GM18951 (cell line): ENCODE results near the gene DCAF4L1.
A peak's percentile ranks its signal among the peaks of the same experiment; 100 is the strongest.

ENCODE experiments used
- POLR2A ChIP-seq: IDR thresholded peaks from 4 replicates; pipeline ENCODE4 v1.6.1; 2011; ENCODE audit warnings: mild to moderate bottlenecking; ENCODE audit not compliant: insufficient read length, insufficient read depth; ENCODE audit errors: extremely low read depth
- in situ Hi-C: fragments of 300-500 bp; cut with MboI; formaldehyde crosslinking; loops from one replicate; pipeline ENCODE4 v1.12.0; 2022; ENCODE audit warnings: low sequenced_read_pairs, mixed read lengths, inconsistent platforms; ENCODE audit not compliant: unreplicated experiment

Gene DCAF4L1, protein sequence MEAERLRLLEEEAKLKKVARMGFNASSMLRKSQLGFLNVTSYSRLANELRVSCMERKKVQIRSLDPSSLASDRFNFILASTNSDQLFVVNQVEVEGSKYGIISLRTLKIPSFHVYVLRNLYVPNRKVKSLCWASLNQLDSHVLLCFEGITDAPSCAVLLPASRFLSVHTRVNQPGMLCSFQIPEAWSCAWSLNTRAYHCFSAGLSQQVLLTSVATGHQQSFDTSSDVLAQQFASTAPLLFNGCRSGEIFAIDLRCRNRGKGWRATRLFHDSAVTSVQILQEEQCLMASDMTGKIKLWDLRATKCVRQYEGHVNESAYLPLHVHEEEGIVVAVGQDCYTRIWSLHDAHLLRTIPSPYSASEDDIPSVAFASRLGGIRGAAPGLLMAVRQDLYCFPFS

DNA sequence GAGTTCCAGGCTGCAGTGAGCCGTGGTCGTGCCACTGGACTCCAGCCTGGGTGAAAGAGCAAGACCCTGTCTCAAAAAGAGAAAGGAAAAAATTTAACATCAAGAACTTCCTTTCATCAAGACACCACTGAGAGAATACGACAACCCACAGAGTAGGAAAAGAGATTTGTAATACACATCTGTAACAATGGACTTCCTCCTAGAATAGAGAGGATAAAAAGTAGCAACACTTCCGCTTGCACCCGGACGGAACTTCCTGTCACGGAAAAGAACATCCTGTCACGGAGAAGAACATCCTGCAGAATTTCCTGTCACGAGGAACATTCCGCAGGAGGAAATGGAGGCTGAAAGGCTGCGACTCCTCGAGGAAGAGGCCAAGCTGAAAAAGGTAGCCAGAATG lies at the start of gene DCAF4L1:
Gene DCAF4L1, plus strand, starts transcription at position 301 of the 400 bp plus-strand sequence. Its CDS starts 37 bp downstream, at position 338.
- no peak for TF ChIP-seq POLR2A
- in situ Hi-C loops = no loop called here

DNA sequence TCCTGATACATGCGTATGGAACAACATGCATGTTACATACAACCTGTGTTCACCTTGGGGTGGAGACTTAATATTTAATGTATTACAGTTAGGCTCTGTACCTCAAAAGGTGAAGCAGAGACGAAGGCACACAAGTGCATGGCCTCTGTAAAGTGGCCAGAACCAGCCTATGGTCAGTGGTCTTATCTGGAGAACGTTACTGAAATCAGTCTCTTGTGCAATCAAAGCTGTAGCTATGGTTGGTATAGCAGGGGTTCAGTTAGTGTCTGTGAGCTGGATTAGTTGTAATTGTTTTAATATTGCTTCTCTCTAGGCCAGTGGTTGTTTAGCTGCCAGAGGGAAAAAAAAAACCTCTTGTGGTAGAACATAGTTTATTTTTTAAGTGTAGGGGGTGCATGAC lies 48.6 kb upstream of the DCAF4L1 start:
- no peak for TF ChIP-seq POLR2A
- in situ Hi-C loops = no loop called here

DNA sequence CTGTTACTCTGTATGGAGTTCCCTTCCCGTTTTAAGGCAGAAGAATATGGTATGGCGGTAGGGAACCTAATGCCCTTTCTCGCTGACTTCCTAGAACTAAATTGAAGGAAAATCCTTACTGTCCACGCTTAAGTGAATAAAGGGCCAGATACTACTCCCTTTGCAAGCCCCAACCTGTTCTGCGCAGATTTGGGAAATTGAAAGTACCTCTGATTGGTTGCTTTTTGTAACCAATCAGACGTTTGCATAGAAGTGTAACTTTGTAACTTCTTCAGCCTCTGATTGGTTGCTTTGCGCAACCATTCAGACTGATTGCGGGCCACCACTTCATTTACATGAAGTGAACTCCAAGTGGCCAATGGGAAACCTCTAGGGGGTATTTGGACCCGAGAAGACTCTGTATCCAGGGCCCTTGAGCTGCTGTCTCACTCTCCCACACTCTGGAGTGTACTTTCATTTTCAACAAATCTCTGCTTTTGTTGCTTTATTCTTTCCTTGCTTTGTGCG lies 47.5 kb upstream of the DCAF4L1 start:
- in situ Hi-C loops = no loop called here

DNA sequence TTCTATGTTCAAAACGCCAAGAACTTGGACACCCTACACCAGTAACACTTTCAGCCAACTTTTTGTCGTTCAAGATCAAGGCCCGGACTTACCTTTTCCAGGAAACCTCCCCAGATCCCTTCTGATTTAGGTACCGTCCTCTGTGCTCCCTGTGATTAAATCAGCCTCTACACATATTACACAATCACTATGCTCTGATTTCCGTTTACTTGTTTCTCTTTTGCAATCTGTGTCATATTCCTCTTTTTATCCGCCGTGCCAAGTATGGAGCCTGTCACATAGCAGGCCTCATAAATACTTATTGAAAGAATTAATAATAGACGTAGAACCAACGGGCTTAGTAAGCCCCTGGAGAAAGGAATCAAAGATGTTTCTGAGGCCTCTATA lies 47.0 kb upstream of the DCAF4L1 start:
- in situ Hi-C loops = no loop called here

More for the DNA sequence above, 47.5 kb upstream of the DCAF4L1 start:
- no peak for TF ChIP-seq POLR2A

DNA sequence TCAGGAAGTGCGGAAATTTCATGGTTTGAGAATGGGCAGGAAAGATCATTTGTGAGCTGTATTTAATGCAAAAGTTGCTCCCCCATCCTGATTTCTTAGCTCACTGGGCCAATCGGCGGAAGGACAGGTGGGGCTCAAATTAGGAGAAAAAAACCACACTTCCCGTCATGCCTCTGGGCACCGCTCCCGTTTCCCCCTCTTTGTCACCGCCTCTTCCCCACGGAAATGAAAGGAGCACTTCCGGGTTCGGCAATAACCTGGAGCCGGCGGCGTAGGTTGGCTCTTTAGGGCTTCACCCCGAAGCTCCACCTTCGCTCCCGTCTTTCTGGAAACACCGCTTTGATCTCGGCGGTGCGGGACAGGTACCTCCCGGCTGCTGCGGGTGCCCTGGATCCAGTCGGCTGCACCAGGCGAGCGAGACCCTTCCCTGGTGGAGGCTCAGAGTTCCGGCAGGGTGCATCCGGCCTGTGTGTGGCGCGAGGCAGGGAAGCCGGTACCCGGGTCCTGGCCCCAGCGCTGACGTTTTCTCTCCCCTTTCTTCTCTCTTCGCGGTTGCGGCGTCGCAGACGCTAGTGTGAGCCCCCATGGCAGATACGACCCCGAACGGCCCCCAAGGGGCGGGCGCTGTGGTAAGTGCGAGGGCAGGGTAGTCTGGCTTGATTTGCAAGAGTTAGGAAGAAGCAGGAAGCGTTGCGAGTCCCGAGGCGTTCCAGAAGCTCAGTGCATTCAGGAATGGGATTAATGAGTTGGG lies 46.5 kb upstream of the DCAF4L1 start, which contains the start of gene TMEM33:
Gene TMEM33, plus strand, starts transcription at position 529 of the 751 bp plus-strand sequence. Its CDS starts 56 bp downstream, at position 585.
- peak; percentile 86 for TF ChIP-seq POLR2A
- in situ Hi-C loops = no loop called here

More for the DNA sequence above, 47.0 kb upstream of the DCAF4L1 start:
- TF ChIP-seq POLR2A = no peak

DNA sequence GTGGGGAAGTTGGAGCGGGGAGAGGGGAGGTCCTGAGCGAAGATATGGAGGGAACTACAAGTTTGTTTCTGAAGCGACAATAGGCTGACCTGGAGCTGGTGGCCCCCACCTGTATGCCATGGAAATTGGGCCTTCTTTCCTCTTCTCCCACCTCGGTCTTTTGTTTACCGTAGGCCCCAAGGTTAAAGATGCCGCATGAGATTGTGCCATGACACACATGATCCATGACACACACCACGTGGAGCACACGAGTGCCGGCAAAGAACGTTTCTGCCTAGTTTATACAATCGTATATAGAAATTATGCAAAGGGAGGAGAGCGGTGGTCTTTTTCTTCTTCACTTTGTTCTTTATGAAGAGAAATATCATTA lies 45.9 kb upstream of the DCAF4L1 start:
- in situ Hi-C loops = no loop called here
- no peak for TF ChIP-seq POLR2A

DNA sequence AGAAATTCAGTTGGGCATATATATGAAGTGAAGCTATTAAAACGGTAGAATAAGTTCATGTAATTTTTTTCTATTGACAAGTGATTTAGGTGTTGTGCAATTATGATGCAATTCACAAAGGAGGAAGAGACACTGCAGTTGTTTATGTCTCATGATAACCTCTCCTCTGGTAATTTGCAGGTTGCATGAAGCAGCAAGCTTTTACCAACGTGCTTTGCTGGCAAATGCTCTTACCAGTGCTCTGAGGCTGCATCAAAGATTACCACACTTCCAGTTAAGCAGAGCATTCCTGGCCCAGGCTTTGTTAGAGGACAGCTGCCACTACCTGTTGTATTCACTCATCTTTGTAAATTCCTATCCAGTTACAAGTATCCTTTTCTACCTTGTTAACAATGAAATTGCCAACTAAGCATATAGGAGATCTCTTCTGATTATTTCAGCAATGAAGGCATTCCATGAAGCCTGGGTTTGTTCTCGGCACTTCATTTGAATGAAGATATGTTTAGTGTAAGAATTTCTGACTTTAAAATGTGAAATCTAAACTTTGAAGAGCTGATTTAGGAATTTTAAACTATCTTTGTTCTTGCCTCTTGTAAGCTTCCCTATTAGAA lies 42.4 kb upstream of the DCAF4L1 start:
- TF ChIP-seq POLR2A = no peak
- in situ Hi-C loops = no loop called here

DNA sequence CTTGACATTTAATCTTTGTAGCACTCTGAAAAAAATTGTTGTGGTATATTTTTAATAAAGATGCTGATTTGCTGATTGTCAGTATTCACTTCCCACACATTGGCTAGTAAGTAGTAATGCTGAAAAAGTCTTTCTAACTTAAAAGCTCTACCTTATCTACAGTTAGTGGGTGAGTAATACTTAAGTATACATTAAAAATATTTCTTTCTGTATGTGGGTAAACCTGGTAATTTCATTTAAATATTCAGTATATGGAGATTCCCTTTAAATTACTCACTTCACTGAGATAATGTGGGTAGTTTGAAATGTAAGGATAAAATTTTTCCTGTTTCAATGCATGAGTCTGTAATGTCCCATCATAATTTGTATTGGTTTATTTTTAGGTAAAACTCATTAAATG lies 40.7 kb upstream of the DCAF4L1 start:
- no peak for TF ChIP-seq POLR2A
- in situ Hi-C loops = no loop called here

DNA sequence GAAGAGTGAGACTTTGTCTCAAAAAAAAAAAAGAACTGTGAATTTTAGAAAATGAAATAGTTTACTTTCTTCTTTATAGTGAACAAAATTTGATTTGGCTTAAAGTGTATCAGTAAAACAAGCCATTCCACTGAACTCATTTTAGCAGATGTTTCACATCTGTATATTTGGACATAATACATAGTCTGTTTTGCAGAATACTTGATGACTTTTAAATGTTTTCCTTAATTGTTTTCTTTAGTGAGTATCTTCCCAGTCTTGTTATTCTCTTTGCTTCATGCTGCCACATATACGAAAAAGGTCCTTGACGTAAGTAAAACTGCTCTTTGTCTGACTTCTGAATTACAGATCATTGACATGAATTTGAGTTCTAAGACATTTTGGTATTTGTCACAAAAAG lies 38.0 kb upstream of the DCAF4L1 start:
- in situ Hi-C loops = no loop called here

DNA sequence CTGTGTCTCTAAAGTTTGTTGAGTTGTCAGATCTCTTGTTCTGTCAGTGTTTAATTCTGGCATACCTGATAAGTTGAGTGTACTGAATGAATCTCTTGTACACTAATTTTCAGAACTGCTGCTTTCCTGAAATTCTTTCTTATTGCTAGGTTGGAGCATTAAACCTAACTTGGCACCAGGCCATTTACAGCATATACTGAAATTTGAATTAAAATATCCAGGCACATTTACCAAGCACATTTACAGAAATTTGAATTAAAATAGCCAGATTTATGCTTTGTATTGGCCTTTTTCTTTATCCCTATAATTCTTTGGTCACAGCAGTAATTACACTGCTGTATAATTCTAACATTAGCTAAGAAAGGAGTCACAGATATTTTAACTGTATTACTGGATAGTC lies 37.5 kb upstream of the DCAF4L1 start:
- TF ChIP-seq POLR2A = no peak
- in situ Hi-C loops = no loop called here

More for the DNA sequence above, 38.0 kb upstream of the DCAF4L1 start:
- TF ChIP-seq POLR2A = no peak

DNA sequence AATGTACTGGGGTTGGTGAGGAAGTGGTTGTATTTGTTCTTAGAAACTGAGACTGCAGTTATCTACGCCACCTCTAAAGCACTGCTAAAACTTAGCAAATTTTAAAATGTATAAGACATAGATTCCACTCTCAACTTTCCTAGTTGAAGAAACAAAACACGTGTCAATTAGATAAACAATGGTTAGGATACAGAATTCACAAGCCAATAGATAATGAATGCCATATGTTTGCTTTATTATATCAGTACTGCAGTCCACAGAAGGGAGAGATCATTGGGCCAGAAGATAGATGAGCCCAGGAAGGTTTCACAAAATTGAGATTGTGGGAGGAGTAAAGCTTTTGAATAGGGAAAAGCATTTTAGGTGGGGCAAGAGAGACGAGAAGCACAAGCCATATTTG lies 32.0 kb upstream of the DCAF4L1 start:
- TF ChIP-seq POLR2A = no peak
- in situ Hi-C loops = no loop called here

DNA sequence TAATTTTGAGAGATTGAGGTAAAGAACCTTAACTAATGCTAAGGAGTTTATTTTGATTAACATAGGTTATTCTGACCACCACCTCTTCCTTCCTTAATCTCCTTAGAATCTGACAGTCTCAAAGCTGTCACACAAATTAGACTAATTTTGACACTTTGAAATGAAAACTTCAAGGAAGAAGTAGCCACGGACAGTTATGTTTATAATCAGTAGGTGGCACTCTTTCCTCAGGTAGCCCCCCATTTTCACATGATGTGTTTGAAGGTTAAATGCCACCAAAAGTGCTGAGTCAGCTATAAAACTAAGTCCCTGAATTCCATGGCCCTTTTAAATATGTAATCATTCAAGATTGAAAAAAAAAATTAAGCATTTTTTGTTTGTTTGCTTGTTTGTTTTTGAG lies 23.9 kb upstream of the DCAF4L1 start:
- in situ Hi-C loops = loop anchor here (25.0 kb wide), 2 partner anchors 305 to 555 kb away; no protein-coding TSS in a partner anchor
- TF ChIP-seq POLR2A = no peak

DNA sequence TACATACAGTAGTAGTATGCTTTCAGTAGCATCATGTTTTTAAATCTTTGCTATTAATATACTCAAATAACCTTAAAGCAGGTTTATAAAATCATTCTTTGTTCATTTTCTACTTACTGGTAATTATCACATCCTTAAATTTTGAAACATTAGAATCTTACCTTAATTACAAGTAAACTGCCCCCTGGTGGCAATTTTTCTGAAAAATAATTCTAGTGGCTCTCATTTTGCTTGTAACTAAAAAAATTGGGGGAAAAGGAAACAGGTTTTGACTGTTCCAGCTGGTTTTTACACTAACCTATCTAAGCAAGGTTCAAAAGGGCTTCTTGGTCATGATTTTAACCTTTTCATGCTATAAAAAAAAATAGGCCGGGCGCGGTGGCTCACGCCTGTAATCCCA lies 18.5 kb upstream of the DCAF4L1 start:
- TF ChIP-seq POLR2A = no peak
- in situ Hi-C loops = loop anchor here (25.0 kb wide), 2 partner anchors 299 to 549 kb away; no protein-coding TSS in a partner anchor

DNA sequence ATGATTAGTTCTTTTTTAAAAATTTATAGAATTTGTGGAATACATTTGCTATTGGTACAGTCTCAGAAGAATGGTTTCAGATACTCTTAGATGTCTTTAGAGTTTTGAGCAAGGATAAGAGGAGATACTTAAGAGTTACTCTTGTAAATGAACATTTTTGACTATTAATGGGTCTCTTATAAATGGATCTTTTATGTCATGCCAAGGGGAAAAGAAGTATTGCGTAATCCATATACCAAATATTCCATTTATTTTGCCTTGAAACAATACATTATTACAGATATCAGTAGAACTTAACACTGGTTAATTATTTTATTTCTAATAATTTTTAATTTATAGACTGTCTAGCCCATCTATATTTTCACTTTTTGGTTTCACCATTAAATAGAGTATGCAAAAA lies 17.2 kb upstream of the DCAF4L1 start:
- in situ Hi-C loops = loop anchor here (25.0 kb wide), 2 partner anchors 298 to 548 kb away; no protein-coding TSS in a partner anchor

More for the DNA sequence above, 17.2 kb upstream of the DCAF4L1 start:
- no peak for TF ChIP-seq POLR2A
